Activated B cell treated with CpG ODN at 0.5 μM for 24 hours (primary cell): ENCODE data around the gene TANGO6. TPM values are rescaled to one million over a fixed set of nuclear protein-coding genes. Genes with fewer than 3 reads are reported as not detected.

Experiments
- ATAC-seq: fragments of 200-7000 bp; cut with Tn5 transposase; one replicate; pipeline ENCODE4 v1.10.0; 2021; ENCODE audit warnings: low read depth, mild to moderate bottlenecking, moderate library complexity
- CTCF ChIA-PET: fragments of 350-600 bp; sonication (Branson Sonifier 250); formaldehyde crosslinking; loops from one replicate; lab custom pipeline; 2021; ENCODE audit warnings: antibody characterized with exemption; lab: Charles Lee
- POLR2A ChIA-PET: fragments of 350-600 bp; sonication (Branson Sonifier 250); formaldehyde crosslinking; loops from one replicate; lab custom pipeline; 2021; ENCODE audit warnings: antibody characterized with exemption; lab: Charles Lee
- DNase-seq: peaks from one replicate; pipeline ENCODE4 v3.0.0; 2022
- H3K27ac Mint-ChIP-seq: one replicate; pipeline ENCODE4 v1.8.0; 2020; ENCODE audit warnings: mixed read lengths
- H3K27me3 Mint-ChIP-seq: one replicate; pipeline ENCODE4 v1.8.0; 2021; ENCODE audit warnings: mixed read lengths
- H3K36me3 Mint-ChIP-seq: one replicate; pipeline ENCODE4 v1.8.0; 2021; ENCODE audit warnings: low read depth, mixed read lengths
- H3K4me1 Mint-ChIP-seq: one replicate; pipeline ENCODE4 v1.8.0; 2021; ENCODE audit warnings: mixed read lengths
- H3K4me3 Mint-ChIP-seq: one replicate; pipeline ENCODE4 v1.8.0; 2020; ENCODE audit warnings: mild to moderate bottlenecking, mixed read lengths
- H3K9me3 Mint-ChIP-seq: one replicate; pipeline ENCODE4 v1.8.0; 2020; ENCODE audit warnings: mixed read lengths
- intact Hi-C: fragments of 100-400 bp; cut with micrococcal nuclease; formaldehyde crosslinking; loops from one replicate; pipeline ENCODE4 v1.15.1; 2024
- total RNA-seq: library from RNA; stranded (reverse); gene quantifications from 2 replicates; pipeline ENCODE4 v1.2.3, GENCODE V29; 2022
- TF ChIP-seq, protein P1 (sequence below): fragments of 200-600 bp; IDR thresholded peaks from one replicate; pipeline ENCODE4 v1.8.0; 2022; ENCODE audit warnings: antibody characterized with exemption, mild to moderate bottlenecking

TANGO6 gene
- total RNA-seq, 1 donor from 2014 or later, result 39.4 TPM

- peak overlapping the region; percentile 85 for H3K27ac Mint-ChIP-seq
Observed at GRCh38 chr16:69133373-69133954, 290.1 kb downstream of the TANGO6 start.

More at GRCh38 chr16:69133373-69133954, 290.1 kb downstream of the TANGO6 start:
- peaks cover 43% of the 10 kb centered on the region for H3K36me3 Mint-ChIP-seq
- ATAC-seq, result no peak
- peak overlapping the region; percentile 94 for H3K4me3 Mint-ChIP-seq
- no peak for DNase-seq
- intact Hi-C loops, result loop anchor here (2.0 to 10.0 kb wide), 6 partner anchors 205 to 979 kb away; partner anchors contain the start of genes COG8, NIP7, PDPR and SLC7A6
- POLR2A ChIA-PET, result interaction anchor here (0.6 to 2.6 kb wide), 9 partner anchors 54 to 1330 kb away, joined by 3 to 20 read pairs (median 5); partner anchors contain the start of genes AARS1, NFAT5, SMPD3 and SNTB2
- peaks cover 41% of the 10 kb centered on the region for H3K4me1 Mint-ChIP-seq
- no peaks in the 10 kb centered on the region for H3K27me3 Mint-ChIP-seq
- TF ChIP-seq, protein P1, sequence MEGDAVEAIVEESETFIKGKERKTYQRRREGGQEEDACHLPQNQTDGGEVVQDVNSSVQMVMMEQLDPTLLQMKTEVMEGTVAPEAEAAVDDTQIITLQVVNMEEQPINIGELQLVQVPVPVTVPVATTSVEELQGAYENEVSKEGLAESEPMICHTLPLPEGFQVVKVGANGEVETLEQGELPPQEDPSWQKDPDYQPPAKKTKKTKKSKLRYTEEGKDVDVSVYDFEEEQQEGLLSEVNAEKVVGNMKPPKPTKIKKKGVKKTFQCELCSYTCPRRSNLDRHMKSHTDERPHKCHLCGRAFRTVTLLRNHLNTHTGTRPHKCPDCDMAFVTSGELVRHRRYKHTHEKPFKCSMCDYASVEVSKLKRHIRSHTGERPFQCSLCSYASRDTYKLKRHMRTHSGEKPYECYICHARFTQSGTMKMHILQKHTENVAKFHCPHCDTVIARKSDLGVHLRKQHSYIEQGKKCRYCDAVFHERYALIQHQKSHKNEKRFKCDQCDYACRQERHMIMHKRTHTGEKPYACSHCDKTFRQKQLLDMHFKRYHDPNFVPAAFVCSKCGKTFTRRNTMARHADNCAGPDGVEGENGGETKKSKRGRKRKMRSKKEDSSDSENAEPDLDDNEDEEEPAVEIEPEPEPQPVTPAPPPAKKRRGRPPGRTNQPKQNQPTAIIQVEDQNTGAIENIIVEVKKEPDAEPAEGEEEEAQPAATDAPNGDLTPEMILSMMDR, result no peak
- no peaks in the 10 kb centered on the region for H3K9me3 Mint-ChIP-seq
- CTCF ChIA-PET, result interaction anchor here (0.8 to 1.0 kb wide), 3 partner anchors 9 to 333 kb away, joined by 3 to 4 read pairs (median 3); no protein-coding TSS in a partner anchor

Other genes starting within 250 kb of the TANGO6 start
- gene CDH3, start 198.2 kb upstream of the TANGO6 start, total RNA-seq, result not detected in 2 replicates
- 8.2 and 10.7 TPM in 2 replicates for gene CDH1, start 106.2 kb upstream of the TANGO6 start, total RNA-seq